Vagina (tissue), 2 donors: Measurements from ENCODE around the gene PIK3R4.

Experiments used
- POLR2AphosphoS5 ChIP-seq, 2 donors: sonication (generic); formaldehyde crosslinking; IDR thresholded peaks; one replicate each; pipeline ENCODE4 v1.9.0; 2017; ENCODE audit warnings: antibody characterized with exemption in 2 of 2, mild to moderate bottlenecking in 2 of 2, low read depth in 1 of 2; ENCODE audit not compliant: insufficient read depth in 1 of 2
- TF ChIP-seq, protein P1 (sequence below), 3 experiments: fragments of 450-650 bp in 2 of 3; fragments of 200-600 bp in 1 of 3; sonication (generic) in 1 of 3; IDR thresholded peaks; one replicate each; pipeline ENCODE4 v1.5.1; 2017 to 2019; ENCODE audit warnings: antibody characterized with exemption in 3 of 3, mild to moderate bottlenecking in 2 of 3, moderate library complexity in 2 of 3

DNA sequence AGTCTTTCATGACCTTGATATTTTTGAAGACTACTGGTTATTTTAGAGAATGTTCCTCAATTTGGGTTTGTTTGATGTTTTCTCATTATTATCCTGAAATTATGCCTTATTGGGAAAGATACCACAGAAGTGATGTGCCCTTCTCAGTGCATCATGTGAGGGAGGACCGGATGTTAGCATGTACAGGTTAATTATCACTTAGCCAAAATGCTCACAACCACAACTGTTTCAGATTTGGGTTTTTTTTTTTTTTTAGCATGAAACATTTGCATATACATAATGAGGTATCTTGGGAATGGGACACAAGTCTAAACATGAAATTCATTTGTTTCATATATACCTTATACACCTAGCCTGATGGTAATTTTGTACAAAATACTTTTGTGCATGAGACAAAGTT lies 59.8 kb downstream of the PIK3R4 start:
- TF ChIP-seq, protein P1, sequence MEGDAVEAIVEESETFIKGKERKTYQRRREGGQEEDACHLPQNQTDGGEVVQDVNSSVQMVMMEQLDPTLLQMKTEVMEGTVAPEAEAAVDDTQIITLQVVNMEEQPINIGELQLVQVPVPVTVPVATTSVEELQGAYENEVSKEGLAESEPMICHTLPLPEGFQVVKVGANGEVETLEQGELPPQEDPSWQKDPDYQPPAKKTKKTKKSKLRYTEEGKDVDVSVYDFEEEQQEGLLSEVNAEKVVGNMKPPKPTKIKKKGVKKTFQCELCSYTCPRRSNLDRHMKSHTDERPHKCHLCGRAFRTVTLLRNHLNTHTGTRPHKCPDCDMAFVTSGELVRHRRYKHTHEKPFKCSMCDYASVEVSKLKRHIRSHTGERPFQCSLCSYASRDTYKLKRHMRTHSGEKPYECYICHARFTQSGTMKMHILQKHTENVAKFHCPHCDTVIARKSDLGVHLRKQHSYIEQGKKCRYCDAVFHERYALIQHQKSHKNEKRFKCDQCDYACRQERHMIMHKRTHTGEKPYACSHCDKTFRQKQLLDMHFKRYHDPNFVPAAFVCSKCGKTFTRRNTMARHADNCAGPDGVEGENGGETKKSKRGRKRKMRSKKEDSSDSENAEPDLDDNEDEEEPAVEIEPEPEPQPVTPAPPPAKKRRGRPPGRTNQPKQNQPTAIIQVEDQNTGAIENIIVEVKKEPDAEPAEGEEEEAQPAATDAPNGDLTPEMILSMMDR (IDR thresholded peaks at IDR 0.05) = no peak
- TF ChIP-seq POLR2AphosphoS5 (IDR thresholded peaks at IDR 0.05; ENCODE audit: insufficient read depth in 1 of 2, low read depth in 1 of 2) = no peak
